UCSD-AML1 (cell line): ENCODE measurements around the gene CLDN19.
"Not testable (repeated sequence)": the region's sequence is repeated elsewhere in the genome, so short reads cannot be mapped to it uniquely, and the experiment has no call there.

Experiments used
- DNase-seq: peaks from one replicate; lab custom pipeline; 2025; ENCODE audit not compliant: unreplicated experiment; lab: John Stamatoyannopoulos, UW

Gene CLDN19

DNA sequence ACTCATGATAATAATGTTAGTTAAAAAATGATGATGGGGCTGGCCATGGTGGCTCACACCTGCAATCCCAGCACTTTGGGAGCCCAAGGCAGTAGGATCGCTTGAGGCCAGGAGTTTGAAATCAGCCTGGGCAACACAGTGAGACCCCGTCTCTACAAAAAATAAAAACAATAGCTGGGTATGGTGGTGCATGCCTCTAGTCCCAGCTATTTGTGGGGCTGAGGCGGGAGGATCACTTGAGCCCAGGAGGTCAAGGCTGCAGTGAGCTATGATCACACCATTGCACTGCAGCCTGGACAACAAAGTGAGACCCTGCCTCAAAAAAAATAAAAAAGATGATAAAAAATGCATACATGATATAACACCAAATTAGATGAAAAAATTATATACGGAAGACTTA, 21.5 kb upstream of the CLDN19 start:
- no peak for DNase-seq

DNA sequence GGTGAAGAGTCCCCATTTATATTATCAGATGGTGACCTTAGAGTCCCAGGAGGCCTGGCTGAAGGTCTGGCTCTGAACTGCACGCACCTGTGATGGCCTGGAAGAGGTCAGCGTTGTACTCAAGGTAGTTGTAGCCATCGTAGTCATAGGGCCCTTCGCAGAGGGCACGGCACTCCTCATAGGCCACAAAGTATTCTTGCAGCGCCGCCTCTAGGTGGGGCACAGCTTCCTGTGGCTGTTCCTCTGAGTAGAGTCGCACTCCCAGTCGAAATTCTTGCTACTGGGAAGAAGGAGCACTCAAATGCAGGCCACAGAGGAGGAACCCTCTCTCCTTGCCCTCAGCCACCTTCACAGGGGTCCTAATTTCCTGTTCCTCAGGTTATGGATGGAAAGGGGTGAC, 19.1 kb upstream of the CLDN19 start:
- peak; percentile 29 for DNase-seq

GRCh38 chr1:42758641-42759040, 18.6 kb upstream of the CLDN19 start:
- no peak for DNase-seq

DNA sequence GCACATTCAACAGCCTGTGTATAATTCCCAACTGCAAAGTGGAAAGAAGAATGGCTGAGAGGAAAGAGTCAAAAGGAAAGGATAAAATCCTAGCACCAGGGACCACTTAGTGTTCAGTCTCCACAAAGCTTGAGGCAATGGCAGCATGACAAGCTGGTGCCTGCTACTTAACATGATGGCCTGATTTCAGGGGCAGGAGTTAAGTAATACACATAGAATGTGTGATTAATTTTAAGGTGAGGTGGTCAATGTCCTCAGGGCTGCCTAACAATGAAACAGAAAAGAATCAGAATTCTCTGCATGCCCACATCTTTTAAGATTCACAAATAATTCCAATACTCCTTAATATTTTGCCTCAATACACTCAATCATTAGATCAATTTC, 17.8 kb upstream of the CLDN19 start:
- DNase-seq = no peak

GRCh38 chr1:42756956-42757891, 17.2 kb upstream of the CLDN19 start:
- DNase-seq = no peak

- no peak for DNase-seq
Measured at GRCh38 chr1:42753070-42753469, 13.0 kb upstream of the CLDN19 start.

DNA sequence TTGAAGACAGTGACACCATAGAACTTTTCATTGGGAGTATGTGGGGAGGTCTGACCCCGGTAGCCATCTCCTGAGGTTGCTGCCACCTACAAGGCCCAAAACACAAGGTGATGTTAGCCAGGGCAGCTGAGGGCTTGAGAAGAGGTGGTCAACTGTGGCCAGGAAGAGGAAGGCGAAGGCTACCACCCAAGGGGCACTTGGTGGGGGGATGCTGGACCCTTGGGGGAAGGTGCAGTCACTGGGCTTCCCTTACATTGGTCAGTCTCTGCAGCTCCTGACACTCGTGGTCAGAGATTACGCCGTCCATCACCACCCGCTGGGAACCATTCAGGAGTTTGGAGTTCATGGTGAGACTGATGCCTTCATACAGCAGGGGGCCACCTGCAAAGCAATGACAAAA, 12.2 kb upstream of the CLDN19 start:
- no peak for DNase-seq

DNA sequence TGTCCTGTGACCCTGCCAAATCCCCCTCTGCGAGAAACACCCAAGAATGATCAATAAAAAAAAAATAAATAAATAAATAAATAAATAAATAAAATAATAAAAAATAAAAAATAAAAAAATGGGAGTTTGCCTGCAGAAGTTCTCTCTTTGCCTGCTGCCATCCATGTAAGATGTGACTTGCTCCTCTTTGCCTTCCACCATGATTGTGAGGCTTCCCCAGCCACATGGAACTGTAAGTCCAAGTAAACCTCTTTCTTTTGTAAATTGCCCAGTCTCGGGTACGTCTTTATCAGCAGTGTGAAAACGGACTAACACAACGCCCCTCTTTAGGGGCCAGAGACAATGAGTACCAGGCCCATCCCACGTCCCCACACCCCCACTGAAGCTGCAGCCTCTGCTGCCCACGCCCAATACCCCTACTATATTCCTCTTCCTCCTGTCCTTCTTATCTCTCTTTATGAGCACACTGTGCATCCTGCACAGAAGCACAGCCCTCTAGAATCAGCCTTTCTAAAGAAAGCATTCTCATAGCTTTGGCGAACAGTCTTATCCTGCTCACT, 11.6 kb upstream of the CLDN19 start:
- not testable (repeated sequence) for DNase-seq

DNA sequence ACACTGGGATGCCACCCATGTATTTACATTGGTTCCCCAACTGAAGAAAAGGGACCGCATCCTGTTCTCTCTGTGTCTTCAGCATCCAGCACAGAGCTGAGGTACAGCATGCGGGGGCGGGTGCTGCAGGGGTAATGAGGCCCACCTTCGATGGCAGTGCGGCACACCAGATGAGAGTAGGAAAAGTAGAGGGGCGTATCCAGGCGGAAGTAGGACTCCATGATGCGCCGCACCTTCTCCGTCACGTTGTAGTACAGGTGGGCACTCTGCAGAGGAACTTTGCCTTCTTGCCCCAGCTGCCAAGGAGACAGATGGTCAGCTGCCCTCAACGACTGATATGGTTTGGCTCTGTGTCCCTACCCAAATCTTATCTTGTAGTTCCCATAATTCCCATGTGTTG, 10.0 kb upstream of the CLDN19 start:
- DNase-seq = no peak

- no peak for DNase-seq
Measured at GRCh38 chr1:42748461-42749410, 8.7 kb upstream of the CLDN19 start.

DNA sequence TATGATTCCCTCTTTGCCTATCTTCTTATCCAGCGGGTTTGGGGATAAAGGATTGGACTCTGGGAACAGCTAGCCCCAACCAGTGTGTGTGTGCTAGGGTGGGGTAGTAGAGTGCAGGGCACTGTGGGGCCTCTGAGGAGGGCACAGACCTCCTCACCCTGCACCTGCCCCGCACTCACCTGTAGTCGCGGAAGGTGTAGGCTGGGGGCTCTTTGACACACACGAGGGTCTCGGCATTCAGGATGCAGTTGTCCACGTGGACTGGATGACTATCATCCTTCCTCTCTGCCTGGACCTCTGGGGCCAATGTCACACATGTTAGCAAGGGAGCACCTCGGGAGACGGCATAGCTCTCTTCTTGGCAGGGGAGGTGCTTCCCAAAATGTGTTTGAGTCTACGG, 8.0 kb upstream of the CLDN19 start:
- no peak for DNase-seq

DNA sequence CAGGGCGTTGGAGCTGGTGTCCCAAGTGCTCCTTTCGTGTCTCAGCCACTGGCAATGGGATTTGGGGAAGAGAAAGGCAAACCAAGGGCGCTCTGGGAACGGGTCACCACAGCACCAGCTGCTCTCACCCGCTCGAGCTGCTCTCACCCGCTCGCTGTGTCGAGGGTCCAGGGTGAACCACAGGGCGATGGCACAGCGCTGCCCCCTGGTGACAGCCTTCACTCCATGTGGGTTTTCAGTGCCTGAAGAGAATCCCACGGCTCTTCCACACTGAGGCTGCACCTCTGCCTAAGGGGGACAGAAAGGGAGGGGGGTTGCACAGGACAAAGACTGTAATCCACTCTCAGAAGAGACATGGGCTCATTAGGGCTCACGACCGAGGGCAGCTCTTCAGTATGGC, 7.1 kb upstream of the CLDN19 start:
- peak; percentile 44 for DNase-seq

DNA sequence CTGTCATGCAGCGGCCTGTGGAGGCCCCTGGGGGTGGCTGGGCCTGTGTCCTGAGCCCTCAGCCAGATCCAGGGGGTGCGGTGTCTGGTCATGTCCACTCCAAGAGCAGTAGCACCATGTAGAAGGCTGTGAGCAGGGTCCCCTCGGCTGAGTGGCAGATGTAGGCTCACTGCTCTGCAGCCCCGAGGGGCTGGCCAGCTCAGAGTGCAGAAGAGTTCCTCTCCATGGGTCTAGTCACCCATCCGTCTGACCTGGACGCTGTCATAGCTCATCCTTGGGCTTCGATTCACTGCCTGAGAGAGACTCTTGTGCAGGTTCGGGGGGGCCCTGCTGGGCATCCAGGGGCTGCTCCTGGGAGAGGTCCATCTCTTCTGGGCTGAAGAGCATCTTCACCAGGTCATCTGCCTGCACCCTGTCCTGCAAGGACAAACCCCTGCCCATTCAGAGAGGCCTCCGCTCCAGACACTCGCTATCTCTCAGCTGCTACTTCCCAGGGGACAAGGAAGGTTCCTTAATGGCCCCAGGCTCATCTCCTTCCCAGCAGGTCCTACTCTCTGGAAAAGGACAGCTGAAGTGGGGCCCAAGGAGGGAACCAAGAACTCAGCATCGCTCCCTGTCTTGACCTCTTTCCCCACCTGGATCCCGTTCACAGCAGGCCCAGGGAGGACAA, 6.5 kb upstream of the CLDN19 start:
- DNase-seq = no peak

- DNase-seq = no peak
Measured at GRCh38 chr1:42745851-42746250, 5.8 kb upstream of the CLDN19 start.

DNA sequence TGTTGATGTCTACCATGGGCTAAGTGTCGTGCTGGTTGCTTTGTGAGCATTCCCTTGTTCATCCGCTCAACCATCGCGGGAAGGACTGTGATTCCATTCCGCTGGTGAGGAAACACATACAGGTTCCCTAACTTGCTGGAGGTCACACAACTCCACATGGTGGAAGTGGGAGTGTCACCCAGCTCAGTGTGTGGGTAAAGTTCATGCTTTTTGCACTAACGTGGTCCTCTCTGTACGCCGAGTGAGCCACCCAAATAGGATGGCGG, 4.0 kb upstream of the CLDN19 start:
- no peak for DNase-seq

- no peak for DNase-seq
Measured at GRCh38 chr1:42743317-42744147, 3.5 kb upstream of the CLDN19 start.

GRCh38 chr1:42742617-42743316, 2.7 kb upstream of the CLDN19 start:
- DNase-seq = no peak

DNA sequence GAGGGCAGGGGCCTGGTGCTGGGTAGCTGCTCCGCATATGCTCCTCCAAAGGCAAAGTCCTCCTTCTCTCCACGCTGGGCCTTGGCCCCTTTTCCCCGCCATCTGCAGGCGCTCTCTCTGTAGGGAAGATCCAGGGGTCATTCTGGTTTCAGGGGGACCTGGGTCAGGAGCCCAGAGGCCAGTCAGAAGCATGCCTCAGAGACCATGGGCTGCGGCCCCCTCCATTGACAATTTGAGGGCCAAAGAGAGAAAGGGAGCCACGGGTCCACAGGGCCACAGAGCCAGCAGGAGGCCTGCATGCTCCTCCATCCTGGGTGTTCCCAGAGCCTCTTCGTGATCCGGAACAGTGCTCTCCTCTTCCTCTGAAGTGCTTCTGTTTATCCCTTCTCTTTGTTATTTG, 2.1 kb upstream of the CLDN19 start:
- no peak for DNase-seq

DNA sequence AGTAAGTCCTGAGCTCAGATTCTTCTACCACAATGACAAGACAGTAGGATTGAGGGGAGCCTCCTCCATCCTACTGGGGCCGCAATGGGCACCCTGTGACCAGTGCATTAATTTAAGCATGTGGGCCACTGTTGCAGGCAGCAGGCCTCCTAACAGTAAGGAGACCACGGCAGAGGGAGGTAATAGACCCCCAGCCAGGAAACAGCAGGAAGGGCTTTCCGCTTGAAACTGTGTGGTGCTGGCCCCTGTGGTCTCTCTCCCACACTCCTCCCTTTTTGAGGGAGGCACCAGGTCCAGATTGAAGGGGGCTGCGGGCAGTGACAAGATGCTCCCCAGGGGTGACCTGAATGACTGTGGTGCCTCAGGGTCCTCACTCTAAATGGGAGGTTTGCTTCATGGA, 1.7 kb upstream of the CLDN19 start:
- DNase-seq = no peak
